K562 (cell line): ENCODE measurements around the gene TMEFF2. TPM values are rescaled to one million over a fixed set of nuclear protein-coding genes. Genes with fewer than 3 reads are reported as not detected.

ENCODE experiments used
- BCL6 ChIP-seq: fragments of 250-450 bp; sonication (Bioruptor Pico); IDR thresholded peaks from 2 replicates; pipeline ENCODE4 v1.4.0; 2020
- CSDE1 ChIP-seq, 2 experiments: fragments of 450-650 bp; IDR thresholded peaks; 2 replicates each; pipeline ENCODE4 v1.6.1; 2016; ENCODE audit warnings: mild to moderate bottlenecking in 1 of 2
- HDGF ChIP-seq: fragments of 450-650 bp; IDR thresholded peaks from 2 replicates; pipeline ENCODE4 v1.6.1; 2016
- NFIC ChIP-seq: fragments of 450-650 bp; IDR thresholded peaks from 2 replicates; pipeline ENCODE4 v1.6.1; 2017; ENCODE audit warnings: mild to moderate bottlenecking, inconsistent platforms
- PURB ChIP-seq: sonication (generic); formaldehyde crosslinking; IDR thresholded peaks from 2 replicates; pipeline ENCODE4 v1.9.0; 2021; ENCODE audit warnings: low read depth, mild to moderate bottlenecking, missing genetic modification reagents
- TEAD2 ChIP-seq: fragments of 450-650 bp; IDR thresholded peaks from 2 replicates; pipeline ENCODE4 v1.6.1; 2016; ENCODE audit warnings: missing genetic modification characterization, control low read depth, missing compliant biosample characterization
- XRCC5 ChIP-seq: fragments of 200-400 bp; formaldehyde crosslinking; IDR thresholded peaks from 2 replicates; pipeline ENCODE4 v1.6.1; 2017; ENCODE audit warnings: low read depth, mild to moderate bottlenecking, low read length
- ZNF212 ChIP-seq: fragments of 450-650 bp; formaldehyde crosslinking; IDR thresholded peaks from 2 replicates; pipeline ENCODE4 v1.4.0; 2020; ENCODE audit warnings: mild to moderate bottlenecking
- ZNF436 ChIP-seq: fragments of 250-450, 450-650 bp; sonication (Bioruptor Pico); formaldehyde crosslinking; IDR thresholded peaks from 2 replicates; pipeline ENCODE4 v1.7.0; 2020; ENCODE audit warnings: mild to moderate bottlenecking
- polyA plus RNA-seq, 8 experiments: library from polyadenylated mRNA; depleted of rRNA in 4 of 8; stranded (reverse) in 5 of 8; unstranded in 3 of 8; fragments of >200 nt; fragmentation: Nextera tagmentation in 2 of 8; fragmentation: Illumina TruSeq in 1 of 8; extraction: Ambion mirVana in 2 of 8; extraction: Trizol in 1 of 8; gene quantifications; 2 replicates each; pipeline versions ENCODE4 v1.2.1 to v1.2.3, GENCODE V29; 2011 to 2014; ENCODE audit warnings: inconsistent platforms in 1 of 8, missing spikeins in 1 of 8
- total RNA-seq, 7 experiments: library from RNA; depleted of rRNA in 6 of 7; stranded (reverse); fragments of >200 nt in 6 of 7; fragmentation: Illumina TruSeq in 2 of 7; extraction: Trizol in 2 of 7; gene quantifications; 2 replicates each; pipeline versions ENCODE4 v1.2.1 to v1.2.3, GENCODE V29; 2011 to 2021; ENCODE audit warnings: low replicate concordance in 1 of 7
- TF ChIP-seq, protein P1 (sequence below), 2 experiments: fragments of 450-650 bp in 1 of 2; IDR thresholded peaks; 2 replicates each; pipeline ENCODE4 v1.6.1; 2011 to 2017; ENCODE audit warnings: low read depth in 2 of 2, antibody characterized with exemption in 1 of 2, borderline replicate concordance in 1 of 2, low read length in 1 of 2, mild to moderate bottlenecking in 1 of 2, mixed read lengths in 1 of 2; ENCODE audit not compliant: control insufficient read depth in 1 of 2
- TF ChIP-seq, protein P2 (sequence below): fragments of 250-450 bp; sonication (Bioruptor Pico); IDR thresholded peaks from 2 replicates; pipeline ENCODE4 v1.5.0; 2021
- TF ChIP-seq, protein P3 (sequence below): fragments of 450-650 bp; IDR thresholded peaks from 2 replicates; pipeline ENCODE4 v1.6.1; 2017; ENCODE audit warnings: antibody characterized with exemption
- TF ChIP-seq, protein P4 (sequence below): fragments of 250-450 bp; sonication (Bioruptor Pico); IDR thresholded peaks from 2 replicates; pipeline ENCODE4 v1.4.0; 2020; ENCODE audit warnings: mild to moderate bottlenecking, moderate library complexity
- TF ChIP-seq, protein P5 (sequence below): fragments of 250-450 bp; sonication (Bioruptor Pico); IDR thresholded peaks from 2 replicates; pipeline ENCODE4 v1.4.0; 2020; ENCODE audit warnings: mild to moderate bottlenecking, moderate library complexity, borderline replicate concordance

TMEFF2 gene
- total and polyA plus RNA-seq, 9 of the 15 experiments (the other 6 are each of a cell fraction or from before 2014, with no cell fraction given): 1.4 TPM; not detected in 8

DNA sequence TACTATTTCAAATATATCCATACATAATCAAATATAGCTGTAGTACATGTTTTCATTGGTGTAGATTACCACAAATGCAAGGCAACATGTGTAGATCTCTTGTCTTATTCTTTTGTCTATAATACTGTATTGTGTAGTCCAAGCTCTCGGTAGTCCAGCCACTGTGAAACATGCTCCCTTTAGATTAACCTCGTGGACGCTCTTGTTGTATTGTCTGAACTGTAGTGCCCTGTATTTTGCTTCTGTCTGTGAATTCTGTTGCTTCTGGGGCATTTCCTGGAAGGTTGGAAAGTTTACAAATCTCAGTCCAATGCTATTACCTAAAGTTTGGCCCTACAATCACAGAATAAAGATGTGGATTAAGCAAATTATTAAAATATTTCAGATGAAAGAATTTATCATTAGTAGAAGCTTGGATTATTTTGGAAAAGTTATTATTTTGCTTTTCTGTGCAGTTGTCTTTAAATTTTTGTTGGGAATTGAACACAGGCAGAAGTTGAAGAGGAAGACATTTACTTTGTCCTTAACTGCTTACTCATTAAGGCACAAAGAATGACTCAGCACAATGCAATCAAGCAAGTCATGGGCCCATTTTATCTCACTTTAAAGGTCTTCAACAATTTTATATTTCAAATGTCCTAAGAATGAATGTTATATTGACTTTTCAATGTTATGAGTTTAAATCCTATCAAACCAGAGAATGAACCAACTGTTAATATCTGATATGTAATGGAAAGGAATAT, 244.4 kb downstream of the TMEFF2 start (continued):
- TF ChIP-seq, protein P1, sequence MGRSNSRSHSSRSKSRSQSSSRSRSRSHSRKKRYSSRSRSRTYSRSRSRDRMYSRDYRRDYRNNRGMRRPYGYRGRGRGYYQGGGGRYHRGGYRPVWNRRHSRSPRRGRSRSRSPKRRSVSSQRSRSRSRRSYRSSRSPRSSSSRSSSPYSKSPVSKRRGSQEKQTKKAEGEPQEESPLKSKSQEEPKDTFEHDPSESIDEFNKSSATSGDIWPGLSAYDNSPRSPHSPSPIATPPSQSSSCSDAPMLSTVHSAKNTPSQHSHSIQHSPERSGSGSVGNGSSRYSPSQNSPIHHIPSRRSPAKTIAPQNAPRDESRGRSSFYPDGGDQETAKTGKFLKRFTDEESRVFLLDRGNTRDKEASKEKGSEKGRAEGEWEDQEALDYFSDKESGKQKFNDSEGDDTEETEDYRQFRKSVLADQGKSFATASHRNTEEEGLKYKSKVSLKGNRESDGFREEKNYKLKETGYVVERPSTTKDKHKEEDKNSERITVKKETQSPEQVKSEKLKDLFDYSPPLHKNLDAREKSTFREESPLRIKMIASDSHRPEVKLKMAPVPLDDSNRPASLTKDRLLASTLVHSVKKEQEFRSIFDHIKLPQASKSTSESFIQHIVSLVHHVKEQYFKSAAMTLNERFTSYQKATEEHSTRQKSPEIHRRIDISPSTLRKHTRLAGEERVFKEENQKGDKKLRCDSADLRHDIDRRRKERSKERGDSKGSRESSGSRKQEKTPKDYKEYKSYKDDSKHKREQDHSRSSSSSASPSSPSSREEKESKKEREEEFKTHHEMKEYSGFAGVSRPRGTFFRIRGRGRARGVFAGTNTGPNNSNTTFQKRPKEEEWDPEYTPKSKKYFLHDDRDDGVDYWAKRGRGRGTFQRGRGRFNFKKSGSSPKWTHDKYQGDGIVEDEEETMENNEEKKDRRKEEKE (IDR thresholded peaks at IDR 0.05; ENCODE audit: borderline replicate concordance in 1 of 2, control insufficient read depth in 1 of 2, low read depth in 2 of 2, low read length in 1 of 2): no peak
- no peak for TF ChIP-seq ZNF212 (CRISPR knock-in tag)
- TF ChIP-seq NFIC: no peak
- TF ChIP-seq, protein P2, sequence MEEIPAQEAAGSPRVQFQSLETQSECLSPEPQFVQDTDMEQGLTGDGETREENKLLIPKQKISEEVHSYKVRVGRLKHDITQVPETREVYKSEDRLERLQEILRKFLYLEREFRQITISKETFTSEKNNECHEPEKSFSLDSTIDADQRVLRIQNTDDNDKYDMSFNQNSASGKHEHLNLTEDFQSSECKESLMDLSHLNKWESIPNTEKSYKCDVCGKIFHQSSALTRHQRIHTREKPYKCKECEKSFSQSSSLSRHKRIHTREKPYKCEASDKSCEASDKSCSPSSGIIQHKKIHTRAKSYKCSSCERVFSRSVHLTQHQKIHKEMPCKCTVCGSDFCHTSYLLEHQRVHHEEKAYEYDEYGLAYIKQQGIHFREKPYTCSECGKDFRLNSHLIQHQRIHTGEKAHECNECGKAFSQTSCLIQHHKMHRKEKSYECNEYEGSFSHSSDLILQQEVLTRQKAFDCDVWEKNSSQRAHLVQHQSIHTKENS (CRISPR knock-in tag): no peak
- no peak for TF ChIP-seq ZNF436
- TF ChIP-seq, protein P3, sequence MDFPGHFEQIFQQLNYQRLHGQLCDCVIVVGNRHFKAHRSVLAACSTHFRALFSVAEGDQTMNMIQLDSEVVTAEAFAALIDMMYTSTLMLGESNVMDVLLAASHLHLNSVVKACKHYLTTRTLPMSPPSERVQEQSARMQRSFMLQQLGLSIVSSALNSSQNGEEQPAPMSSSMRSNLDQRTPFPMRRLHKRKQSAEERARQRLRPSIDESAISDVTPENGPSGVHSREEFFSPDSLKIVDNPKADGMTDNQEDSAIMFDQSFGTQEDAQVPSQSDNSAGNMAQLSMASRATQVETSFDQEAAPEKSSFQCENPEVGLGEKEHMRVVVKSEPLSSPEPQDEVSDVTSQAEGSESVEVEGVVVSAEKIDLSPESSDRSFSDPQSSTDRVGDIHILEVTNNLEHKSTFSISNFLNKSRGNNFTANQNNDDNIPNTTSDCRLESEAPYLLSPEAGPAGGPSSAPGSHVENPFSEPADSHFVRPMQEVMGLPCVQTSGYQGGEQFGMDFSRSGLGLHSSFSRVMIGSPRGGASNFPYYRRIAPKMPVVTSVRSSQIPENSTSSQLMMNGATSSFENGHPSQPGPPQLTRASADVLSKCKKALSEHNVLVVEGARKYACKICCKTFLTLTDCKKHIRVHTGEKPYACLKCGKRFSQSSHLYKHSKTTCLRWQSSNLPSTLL: no peak
- no peak for TF ChIP-seq CSDE1 (IDR thresholded peaks at IDR 0.05)
- TF ChIP-seq, protein P4, sequence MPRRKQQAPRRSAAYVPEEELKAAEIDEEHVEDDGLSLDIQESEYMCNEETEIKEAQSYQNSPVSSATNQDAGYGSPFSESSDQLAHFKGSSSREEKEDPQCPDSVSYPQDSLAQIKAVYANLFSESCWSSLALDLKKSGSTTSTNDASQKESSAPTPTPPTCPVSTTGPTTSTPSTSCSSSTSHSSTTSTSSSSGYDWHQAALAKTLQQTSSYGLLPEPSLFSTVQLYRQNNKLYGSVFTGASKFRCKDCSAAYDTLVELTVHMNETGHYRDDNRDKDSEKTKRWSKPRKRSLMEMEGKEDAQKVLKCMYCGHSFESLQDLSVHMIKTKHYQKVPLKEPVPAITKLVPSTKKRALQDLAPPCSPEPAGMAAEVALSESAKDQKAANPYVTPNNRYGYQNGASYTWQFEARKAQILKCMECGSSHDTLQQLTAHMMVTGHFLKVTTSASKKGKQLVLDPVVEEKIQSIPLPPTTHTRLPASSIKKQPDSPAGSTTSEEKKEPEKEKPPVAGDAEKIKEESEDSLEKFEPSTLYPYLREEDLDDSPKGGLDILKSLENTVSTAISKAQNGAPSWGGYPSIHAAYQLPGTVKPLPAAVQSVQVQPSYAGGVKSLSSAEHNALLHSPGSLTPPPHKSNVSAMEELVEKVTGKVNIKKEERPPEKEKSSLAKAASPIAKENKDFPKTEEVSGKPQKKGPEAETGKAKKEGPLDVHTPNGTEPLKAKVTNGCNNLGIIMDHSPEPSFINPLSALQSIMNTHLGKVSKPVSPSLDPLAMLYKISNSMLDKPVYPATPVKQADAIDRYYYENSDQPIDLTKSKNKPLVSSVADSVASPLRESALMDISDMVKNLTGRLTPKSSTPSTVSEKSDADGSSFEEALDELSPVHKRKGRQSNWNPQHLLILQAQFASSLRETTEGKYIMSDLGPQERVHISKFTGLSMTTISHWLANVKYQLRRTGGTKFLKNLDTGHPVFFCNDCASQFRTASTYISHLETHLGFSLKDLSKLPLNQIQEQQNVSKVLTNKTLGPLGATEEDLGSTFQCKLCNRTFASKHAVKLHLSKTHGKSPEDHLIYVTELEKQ: no peak
- no peak for TF ChIP-seq TEAD2 (tag)
- TF ChIP-seq, protein P5, sequence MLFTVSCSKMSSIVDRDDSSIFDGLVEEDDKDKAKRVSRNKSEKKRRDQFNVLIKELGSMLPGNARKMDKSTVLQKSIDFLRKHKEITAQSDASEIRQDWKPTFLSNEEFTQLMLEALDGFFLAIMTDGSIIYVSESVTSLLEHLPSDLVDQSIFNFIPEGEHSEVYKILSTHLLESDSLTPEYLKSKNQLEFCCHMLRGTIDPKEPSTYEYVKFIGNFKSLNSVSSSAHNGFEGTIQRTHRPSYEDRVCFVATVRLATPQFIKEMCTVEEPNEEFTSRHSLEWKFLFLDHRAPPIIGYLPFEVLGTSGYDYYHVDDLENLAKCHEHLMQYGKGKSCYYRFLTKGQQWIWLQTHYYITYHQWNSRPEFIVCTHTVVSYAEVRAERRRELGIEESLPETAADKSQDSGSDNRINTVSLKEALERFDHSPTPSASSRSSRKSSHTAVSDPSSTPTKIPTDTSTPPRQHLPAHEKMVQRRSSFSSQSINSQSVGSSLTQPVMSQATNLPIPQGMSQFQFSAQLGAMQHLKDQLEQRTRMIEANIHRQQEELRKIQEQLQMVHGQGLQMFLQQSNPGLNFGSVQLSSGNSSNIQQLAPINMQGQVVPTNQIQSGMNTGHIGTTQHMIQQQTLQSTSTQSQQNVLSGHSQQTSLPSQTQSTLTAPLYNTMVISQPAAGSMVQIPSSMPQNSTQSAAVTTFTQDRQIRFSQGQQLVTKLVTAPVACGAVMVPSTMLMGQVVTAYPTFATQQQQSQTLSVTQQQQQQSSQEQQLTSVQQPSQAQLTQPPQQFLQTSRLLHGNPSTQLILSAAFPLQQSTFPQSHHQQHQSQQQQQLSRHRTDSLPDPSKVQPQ (CRISPR knock-in tag): no peak
- no peak for TF ChIP-seq BCL6 (CRISPR knock-in tag)
- no peak for TF ChIP-seq HDGF
- no peak for TF ChIP-seq XRCC5
- TF ChIP-seq PURB (CRISPR knock-in tag): no peak
